Measurements from ENCODE around the gene SRD5A1. TPM values are rescaled to one million over a fixed set of nuclear protein-coding genes. Genes with fewer than 3 reads are reported as not detected.

SRD5A1 gene
- total RNA-seq, 1 donor from 2014 or later: 37.4 TPM

GRCh38 chr5:6586647-6587042, 46.6 kb upstream of the SRD5A1 start:
- Histone ChIP-seq H3K4me3 (ENCODE audit: low read depth, low read length) (no peak overlapping the region), H3K27me3 (ENCODE audit: control insufficient read depth, insufficient read depth, low read length) (peaks cover 21% of the 10 kb centered on the region), H3K36me3 (ENCODE audit: control insufficient read depth, insufficient read depth, low read length) (no peaks in the 10 kb centered on the region)
- DNase-seq (ENCODE audit: low read depth): no peak
- no peak for TF ChIP-seq CTCF (IDR thresholded peaks at IDR 0.05; ENCODE audit: insufficient read depth, low read length, poor library complexity, severe bottlenecking)

- H3K27me3 ChIP-seq (ENCODE audit: control insufficient read depth, insufficient read depth, low read length): peaks cover 18% of the 10 kb centered on the region
- no peaks in the 10 kb centered on the region for H3K36me3 ChIP-seq (ENCODE audit: control insufficient read depth, insufficient read depth, low read length)
- TF ChIP-seq CTCF (IDR thresholded peaks at IDR 0.05; ENCODE audit: insufficient read depth, low read length, poor library complexity, severe bottlenecking): no peak
- no peak overlapping the region for H3K4me3 ChIP-seq (ENCODE audit: low read depth, low read length)
- DNase-seq (ENCODE audit: low read depth): no peak
Measured at GRCh38 chr5:6587171-6587570, 46.1 kb upstream of the SRD5A1 start.

DNA sequence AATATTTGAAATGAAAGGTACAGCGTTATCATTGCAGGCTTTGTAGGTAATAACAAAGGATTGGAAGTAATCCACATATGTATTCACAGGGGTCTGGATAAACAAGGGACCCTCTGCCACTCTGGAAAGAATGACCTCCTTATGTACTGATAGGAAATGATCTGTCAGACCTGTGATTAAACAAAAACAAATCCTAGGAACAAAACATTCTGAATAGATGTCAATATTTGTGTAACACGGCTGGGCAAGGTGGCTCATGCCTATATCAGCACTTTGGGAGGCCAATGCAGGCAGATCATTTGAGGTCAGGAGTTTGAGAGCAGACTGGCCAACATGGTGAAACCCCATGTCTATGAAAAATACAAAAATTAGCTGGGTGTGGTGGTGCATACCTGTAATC, 42.7 kb upstream of the SRD5A1 start:
- no peak for DNase-seq (ENCODE audit: low read depth)
- no peak for TF ChIP-seq CTCF (IDR thresholded peaks at IDR 0.05; ENCODE audit: insufficient read depth, low read length, poor library complexity, severe bottlenecking)
- Histone ChIP-seq H3K4me3 (ENCODE audit: low read depth, low read length) (no peak overlapping the region), H3K27me3 (ENCODE audit: control insufficient read depth, insufficient read depth, low read length) (no peaks in the 10 kb centered on the region), H3K36me3 (ENCODE audit: control insufficient read depth, insufficient read depth, low read length) (no peaks in the 10 kb centered on the region)

DNA sequence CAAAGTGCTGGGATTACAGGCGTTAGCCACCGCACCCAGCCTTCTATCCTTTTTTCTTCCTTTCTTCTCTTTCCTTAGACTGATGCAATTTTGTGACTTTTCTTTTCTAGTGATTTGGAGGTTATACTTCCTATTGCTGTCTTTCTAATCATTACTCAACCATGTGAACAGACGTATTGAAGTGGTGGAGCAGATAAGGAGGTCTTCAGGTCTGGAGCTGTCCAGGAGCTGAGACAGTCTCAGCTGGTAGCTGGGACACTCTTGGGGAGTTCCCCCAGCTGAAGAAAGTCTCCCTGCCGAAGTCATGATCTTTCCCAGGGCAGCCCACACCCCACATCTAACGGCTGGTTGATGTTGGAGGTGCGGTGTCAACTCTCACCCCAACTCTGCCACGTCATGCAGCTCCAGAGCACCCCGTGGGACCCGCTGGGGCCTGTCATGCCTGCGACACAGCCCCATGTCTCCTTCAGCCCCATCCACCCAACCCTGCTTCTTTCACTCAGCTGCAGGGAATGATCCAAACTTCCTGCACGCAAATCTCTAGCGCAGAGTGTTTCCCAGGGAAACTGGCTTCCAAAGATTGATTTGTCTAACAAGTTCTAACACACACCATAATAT, 41.5 kb upstream of the SRD5A1 start:
- TF ChIP-seq CTCF (IDR thresholded peaks at IDR 0.05; ENCODE audit: insufficient read depth, low read length, poor library complexity, severe bottlenecking): no peak
- Histone ChIP-seq H3K36me3 (ENCODE audit: control insufficient read depth, insufficient read depth, low read length) (no peaks in the 10 kb centered on the region), H3K4me3 (ENCODE audit: low read depth, low read length) (no peak overlapping the region), H3K27me3 (ENCODE audit: control insufficient read depth, insufficient read depth, low read length) (no peaks in the 10 kb centered on the region)
- no peak for DNase-seq (ENCODE audit: low read depth)

GRCh38 chr5:6592601-6593000, 40.6 kb upstream of the SRD5A1 start:
- DNase-seq (ENCODE audit: low read depth): no peak
- Histone ChIP-seq H3K36me3 (ENCODE audit: control insufficient read depth, insufficient read depth, low read length) (no peaks in the 10 kb centered on the region), H3K27me3 (ENCODE audit: control insufficient read depth, insufficient read depth, low read length) (no peaks in the 10 kb centered on the region), H3K4me3 (ENCODE audit: low read depth, low read length) (no peak overlapping the region)
- no peak for TF ChIP-seq CTCF (IDR thresholded peaks at IDR 0.05; ENCODE audit: insufficient read depth, low read length, poor library complexity, severe bottlenecking)

Data from kidney epithelial cell (primary cell).